NCI-H82 treated with DMSO at 0.1 percent for 48 hours (cell line): ENCODE results near the gene INPP1.
"Not testable (repeated sequence)": the region's sequence is repeated elsewhere in the genome, so short reads cannot be mapped to it uniquely, and the experiment has no call there.

Experiments used
- DNase-seq: peaks from one replicate; lab custom pipeline; 2025; ENCODE audit not compliant: unreplicated experiment; lab: John Stamatoyannopoulos, UW

Gene INPP1, protein sequence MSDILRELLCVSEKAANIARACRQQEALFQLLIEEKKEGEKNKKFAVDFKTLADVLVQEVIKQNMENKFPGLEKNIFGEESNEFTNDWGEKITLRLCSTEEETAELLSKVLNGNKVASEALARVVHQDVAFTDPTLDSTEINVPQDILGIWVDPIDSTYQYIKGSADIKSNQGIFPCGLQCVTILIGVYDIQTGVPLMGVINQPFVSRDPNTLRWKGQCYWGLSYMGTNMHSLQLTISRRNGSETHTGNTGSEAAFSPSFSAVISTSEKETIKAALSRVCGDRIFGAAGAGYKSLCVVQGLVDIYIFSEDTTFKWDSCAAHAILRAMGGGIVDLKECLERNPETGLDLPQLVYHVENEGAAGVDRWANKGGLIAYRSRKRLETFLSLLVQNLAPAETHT

DNA sequence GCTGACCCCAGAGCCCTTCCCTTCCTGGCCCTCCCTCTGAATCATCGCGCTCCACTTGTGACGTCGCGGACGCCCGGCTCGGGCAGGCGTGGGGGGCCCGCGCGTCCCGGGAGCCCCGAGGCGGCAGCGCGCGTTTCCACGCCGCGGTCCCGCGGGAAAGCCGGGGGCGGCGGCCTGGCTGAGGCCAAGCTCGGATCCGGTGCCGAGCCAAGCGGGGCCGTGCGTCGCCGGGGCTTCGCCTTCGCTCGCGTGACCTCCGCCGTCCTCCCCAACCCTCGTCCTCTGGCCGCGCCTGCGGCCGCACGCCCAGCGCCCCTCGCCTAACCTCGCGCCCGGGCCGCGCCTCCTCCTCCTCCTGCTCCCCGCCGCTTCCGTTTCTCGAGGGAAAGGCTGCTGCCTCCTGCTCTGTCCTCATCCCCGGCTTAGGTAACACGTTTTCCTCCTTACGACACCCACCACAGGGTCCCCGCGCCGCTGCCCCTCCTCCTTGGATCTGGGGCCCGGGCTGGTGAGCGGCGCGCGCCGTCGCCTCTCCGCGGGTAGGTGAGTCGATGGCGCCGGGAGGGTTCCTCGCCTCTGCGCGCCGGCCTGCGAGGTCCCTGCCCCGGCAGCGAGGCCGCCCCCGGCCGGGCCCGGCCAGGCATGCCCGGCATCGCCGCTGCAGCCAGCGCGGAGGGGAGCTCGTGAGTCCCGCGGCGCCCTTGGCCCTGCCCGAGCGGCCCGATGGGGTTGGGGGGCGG, at the start of gene INPP1:
Gene INPP1, plus strand, starts transcription at position 54 of the 740 bp plus-strand sequence. CDS start 16,514 bp downstream, outside the sequence.
- no peak for DNase-seq

GRCh38 chr2:190297880-190298279, 45.5 kb upstream of the INPP1 start:
- DNase-seq: not testable (repeated sequence)

- DNase-seq: no peak
These were observed 42.4 kb upstream of the INPP1 start for GRCh38 chr2:190301032-190301431.

DNA sequence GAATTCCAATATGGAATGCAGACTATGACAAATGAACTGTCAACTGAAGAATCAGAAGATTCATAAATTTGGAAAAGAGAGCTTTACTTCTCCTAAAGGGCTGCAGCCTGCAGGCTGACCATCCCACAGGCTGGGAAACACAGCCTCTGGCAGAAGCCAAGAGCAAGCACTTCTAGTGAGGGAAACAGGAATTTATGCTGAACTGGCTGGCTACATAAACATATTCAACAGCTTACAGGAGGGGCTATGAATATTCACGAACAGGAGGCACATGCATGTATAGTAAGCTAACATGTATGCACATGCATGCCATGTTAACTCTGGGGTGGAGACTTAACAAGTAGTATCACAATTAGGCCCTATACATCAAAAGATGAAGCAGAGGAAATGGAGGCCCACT, 41.3 kb upstream of the INPP1 start:
- DNase-seq: no peak

DNA sequence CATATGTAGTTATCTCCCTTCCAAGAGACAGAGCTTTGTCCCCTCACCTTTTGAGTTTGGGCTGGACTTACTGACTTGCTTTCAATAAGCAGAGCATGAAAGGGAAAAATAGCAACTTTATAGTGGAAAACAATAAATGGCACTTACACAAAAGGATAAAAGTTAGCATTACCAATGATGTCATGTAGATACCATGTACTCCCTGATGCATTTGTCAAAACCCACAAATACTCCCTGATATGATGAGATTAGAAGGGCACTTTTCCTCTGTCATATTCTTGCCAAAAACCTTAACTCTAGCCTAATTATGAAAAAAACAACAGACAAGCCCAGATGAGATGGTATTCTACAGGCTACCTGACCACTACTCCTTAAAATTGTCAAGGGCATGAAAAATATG, 39.7 kb upstream of the INPP1 start:
- DNase-seq: no peak

DNA sequence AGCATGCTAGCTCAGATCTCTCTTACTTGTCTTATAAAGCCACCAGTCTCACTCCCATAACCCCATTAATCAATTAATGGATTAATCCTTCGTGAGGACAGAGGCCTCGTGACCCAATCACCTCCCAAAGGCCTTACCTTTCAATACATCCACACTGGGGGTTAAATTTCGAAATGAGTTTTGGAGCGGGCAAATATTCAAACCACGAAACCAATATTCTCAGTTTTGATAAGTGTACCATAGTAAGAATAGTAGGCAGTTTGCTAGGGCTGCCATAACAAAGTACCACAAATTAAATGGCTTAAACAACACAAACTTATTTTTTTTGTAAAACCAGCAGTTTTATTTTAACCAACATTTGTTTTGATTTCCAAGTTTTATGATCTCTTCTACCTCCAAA, 39.0 kb upstream of the INPP1 start:
- DNase-seq: peak; percentile 52

DNA sequence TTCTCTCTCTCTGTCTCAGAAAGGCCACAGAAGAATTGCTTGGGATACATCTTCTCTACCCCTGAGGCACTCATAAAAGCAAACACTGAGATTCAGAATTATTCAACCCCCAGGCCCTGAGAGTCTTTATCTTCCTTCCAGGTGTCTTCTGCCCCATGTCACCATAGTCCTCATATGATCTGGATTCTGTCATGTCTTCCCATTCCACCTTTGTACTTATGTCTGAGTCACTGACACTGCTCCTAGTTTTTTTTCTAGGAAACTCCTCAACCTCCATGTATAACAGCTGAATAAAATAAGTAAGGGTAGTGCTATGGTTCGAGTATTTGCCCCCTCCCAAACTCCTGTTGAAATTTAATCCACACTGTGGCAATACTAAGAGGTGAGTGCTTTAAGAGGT, 35.4 kb upstream of the INPP1 start:
- no peak for DNase-seq

DNA sequence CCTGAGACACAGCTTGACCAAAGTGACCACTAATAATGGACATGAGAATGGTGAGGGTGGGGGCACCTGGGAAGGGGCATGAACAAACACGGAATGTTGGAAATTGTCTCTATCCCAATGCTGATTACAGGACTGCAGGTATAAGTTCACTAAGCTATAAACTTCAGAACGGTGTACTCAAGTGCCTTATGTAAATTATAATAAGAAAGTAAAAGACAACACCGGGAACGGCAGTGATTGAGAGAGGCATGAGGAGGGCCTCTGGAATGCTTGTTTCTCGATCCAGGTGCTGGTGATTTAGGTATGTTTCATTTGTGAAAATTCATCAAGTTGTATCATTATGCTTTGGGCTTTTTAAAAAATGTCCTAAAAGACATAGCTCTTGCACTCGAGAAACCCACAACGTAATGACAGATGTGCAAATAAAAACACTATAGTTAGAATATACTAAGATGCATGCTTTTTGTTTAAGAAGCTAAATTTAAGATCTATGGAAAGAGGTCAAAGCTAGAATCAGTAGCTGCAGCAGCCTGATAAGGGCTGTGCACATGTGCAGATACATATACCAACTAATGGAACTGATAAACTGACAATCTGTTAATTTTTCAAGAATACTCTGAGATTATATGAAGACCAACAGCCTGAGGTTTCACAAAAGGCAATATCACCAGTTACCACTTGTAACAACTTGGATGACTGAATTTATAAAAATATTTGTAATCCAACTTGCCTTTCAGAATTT, 31.3 kb upstream of the INPP1 start:
- no peak for DNase-seq

- not testable (repeated sequence) for DNase-seq
These were observed 30.8 kb upstream of the INPP1 start for GRCh38 chr2:190312635-190313025.

DNA sequence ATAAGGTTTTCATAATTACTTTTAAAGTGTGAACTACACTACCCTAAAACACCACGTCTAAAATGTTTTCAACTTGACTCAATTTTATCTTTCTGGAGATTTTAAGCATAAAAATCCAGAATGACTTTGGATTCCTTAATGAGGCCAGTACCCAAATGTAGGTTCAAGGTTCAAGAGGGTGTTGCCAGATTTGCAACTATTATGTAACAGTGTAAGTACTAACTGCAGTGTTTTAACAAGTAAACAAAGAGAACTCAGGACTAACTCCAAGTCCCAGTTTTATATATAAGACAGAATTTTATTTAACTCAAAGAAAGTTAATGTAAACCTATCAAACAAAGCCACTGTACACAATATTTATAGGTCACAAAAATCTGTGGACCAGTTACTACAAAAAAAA, 29.5 kb upstream of the INPP1 start:
- no peak for DNase-seq

DNA sequence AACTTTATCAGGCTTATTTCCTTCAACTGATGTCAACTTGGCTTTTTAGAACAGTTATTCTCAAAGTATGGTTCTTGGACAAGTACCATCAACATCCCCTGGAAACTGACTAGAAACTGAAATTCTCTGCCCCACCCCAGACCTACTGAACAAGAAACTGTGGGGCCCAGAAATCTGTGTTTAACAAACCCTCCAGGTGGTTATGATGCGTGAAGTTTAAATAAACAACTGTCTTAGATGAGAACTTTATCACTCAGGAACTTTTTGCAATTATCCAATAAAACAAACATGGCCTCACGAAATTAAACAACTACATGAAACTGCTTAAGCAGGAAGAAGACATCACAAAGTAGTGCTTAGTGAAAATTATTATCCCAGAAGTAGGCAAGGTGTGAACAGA, 28.1 kb upstream of the INPP1 start:
- DNase-seq: no peak

GRCh38 chr2:190318514-190318913, 24.9 kb upstream of the INPP1 start:
- DNase-seq: no peak

DNA sequence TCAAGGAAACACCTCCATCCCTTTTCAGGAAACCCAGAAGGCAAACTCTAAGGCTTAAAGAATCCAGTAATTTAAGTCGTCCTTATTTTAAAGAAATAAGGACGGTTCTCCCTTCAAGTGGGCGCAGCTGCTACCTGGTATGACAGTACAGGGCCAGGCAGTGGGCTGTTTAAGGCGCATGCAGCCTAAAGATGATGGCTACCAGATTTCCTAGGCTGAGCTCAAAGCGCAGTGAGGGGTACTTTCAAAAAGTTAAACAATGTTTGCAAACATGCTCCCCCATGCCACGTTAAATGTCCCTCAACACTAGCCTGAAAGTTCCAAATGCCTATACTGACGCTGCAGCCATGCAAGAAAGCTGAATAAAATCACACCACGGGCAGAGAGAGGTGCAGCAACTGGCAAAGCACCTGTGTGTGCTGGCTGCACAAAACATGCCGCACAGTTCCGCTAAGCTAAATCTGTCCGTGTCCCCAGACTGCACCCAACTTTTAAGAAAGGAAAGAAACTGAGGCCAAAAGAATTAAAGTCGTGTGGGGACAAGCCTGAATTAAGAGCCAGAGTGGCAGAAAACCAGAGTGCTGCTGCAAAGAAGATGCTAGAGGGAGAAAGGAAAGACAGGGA, 24.3 kb upstream of the INPP1 start:
- DNase-seq: no peak

DNA sequence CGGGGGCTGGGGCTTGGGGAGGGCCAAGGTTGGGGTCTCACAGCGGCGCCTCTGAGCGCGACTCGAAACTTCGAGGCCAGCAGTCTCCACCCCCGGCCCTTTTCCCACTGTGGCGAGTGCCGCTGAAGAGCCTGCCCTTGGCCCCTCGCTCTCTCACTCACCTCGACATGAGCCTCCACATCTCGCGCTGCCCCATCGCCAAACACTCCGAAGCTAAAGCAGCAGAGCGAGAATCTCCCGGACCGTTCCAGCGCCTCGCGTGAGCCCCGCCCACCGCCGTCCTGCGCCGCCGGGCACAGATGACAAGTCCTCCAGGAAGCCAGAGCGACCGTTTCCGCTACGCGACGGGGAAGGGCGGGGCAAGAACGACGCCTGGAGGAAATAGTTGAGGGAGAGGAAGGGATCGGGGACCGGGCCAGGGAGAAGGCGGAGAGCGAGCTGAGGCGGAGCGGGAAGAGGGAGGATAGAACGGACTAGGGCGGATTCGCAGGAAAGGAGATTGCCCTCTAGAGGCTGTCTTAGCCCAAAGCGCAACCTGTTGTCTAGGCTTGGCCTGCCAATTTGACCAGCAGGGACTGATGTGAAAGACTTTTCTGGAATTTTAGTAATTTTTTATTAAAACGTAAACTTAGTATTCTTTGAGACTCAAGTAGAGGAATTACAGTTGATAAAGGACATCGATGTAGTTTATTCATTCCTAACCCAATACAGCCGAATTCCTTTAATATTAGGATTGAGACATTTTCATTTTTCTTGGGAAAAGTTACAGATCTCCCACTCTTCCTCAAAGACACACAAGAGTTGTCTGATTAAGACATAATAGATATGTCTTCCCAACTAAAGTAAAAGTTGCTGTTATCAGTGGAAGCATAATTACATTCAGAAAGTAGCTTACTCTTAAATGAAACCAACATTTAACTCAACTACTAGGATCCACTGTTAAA, 23.6 kb upstream of the INPP1 start, which contains the start of gene HIBCH:
Gene HIBCH, minus strand, starts transcription at position 272 of the 944 bp plus-strand sequence. Its CDS starts 76 bp downstream, at position 196.
- DNase-seq: peak; percentile 98

DNA sequence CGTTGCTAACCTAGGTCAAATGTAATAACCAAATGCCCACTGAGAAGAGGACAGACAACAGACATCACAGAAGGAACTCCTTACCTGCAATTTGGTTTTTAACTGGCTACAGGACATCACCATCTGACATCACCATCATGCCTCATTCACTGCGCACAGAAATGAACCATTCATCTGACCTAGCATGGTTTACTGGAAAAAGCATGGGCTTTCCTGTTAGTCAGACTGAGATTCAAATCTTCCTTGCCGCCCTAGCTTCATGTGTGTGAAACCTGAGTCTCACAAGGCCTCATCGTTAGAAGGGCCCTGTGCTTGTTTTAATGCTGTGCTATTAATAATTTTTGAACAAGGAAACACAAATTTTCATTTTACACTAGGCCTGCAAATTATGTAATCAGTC, 22.7 kb upstream of the INPP1 start:
- DNase-seq: no peak

DNA sequence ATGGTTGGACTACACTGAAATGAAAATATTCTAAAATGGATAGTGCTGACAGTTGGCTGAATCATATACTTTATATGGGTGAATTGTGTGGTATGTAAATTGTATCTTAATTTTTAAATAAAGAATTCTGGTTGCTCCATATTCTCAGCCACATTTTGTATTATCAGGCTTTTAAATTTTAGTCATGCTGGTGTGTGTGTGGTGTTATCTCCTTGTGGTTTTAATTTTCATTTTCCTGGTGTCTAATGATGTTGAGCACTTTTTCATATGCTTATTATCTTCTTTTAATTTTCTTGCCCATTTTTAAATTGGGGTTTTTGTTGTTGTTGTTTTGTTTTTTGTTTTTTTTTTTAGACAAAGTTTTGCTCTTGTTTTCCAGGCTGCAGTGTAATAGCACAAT, 20.0 kb upstream of the INPP1 start:
- DNase-seq: no peak

DNA sequence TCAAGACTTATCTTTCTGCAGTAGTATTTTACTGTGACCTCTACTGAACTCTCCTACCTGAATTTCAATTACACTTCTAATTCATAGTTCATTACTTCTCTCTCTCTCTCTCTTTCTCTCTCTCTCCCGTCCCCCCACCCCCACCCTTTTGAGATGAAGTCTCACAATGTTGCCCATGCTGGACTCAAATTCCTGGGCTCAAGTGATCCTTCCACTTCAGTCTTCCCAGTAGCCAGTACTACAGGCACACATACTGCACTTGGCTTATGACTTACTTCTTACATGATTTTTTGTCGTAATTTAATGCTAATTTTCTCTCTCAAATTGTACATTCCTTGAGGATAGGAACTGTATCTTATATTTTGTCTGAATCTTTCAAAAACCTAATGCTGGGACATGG, 17.8 kb upstream of the INPP1 start:
- DNase-seq: no peak

GRCh38 chr2:190327867-190328572, 15.4 kb upstream of the INPP1 start:
- peak; percentile 81 for DNase-seq

DNA sequence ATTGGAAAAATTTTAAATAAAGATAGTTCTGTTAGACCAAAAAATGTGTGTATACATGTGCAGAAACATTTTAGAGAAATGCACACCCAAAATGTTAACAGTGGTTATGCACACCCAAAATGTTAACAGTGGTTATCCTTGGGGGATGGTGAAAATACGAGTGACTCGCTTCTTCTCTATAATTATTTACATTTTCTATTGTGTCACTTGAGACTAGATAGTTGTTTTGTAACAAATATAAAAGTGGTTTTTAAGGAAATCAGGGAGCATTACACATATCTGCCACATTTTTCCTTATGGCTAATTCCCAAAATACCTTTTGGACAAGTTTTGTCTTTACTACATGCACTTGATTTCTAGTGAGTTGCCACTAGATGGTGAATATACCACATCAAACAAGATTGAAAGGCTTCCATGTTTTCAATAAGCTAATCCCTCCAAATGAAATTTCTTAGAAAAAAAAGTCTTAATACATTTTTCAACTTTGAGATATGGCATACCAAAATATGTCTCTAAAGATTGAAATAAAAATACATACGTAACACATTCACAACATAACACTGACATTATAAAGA, 14.7 kb upstream of the INPP1 start:
- no peak for DNase-seq
